Erythroblast (primary cell): ENCODE results near the gene STK39.

Source experiments
- GATA1 ChIP-seq: IDR thresholded peaks from 2 replicates; pipeline ENCODE4 v1.6.1; 2011; ENCODE audit warnings: low read depth, mild to moderate bottlenecking, control low read depth, low read length, moderate library complexity
- POLR2A ChIP-seq: IDR thresholded peaks from 2 replicates; pipeline ENCODE4 v1.6.1; 2011; ENCODE audit warnings: mild to moderate bottlenecking, low read length

DNA sequence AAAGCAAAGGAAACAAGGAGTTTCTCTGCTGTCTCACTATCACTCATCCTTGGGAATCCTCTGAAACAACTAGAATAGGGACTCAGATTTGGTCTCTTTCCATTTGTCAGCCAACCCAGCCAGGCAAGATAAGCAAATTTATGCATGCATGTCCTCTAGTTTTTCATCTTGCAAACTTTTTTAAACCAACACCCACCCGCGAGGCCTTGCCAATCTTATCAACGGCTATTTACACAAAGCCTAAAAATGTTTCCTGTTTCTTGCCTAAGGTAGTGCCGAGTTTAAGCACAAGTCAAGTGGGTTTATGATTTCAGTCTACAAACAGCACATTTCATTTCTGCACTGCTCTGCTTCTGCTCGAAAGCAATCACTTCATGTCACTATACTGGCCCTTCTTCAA is 240.9 kb downstream of the STK39 start:
- no peak for TF ChIP-seq POLR2A
- TF ChIP-seq GATA1: no peak
